B cell (primary cell): Measurements from ENCODE around the gene PARD3. TPM values are rescaled to one million over a fixed set of nuclear protein-coding genes. Genes with fewer than 3 reads are reported as not detected.

Experiments used
- ATAC-seq: fragments of 200-7000 bp; cut with Tn5 transposase; one replicate; pipeline ENCODE4 v1.10.0; 2021; ENCODE audit warnings: low read depth, mild to moderate bottlenecking, moderate number of reproducible peaks, moderate library complexity
- CTCF ChIA-PET: fragments of 350-600 bp; sonication (Branson Sonifier 250); formaldehyde crosslinking; loops from one replicate; lab custom pipeline; 2021; ENCODE audit warnings: antibody characterized with exemption, inconsistent platforms; lab: Charles Lee
- POLR2A ChIA-PET: fragments of 350-600 bp; sonication (Branson Sonifier 250); formaldehyde crosslinking; loops from one replicate; lab custom pipeline; 2021; ENCODE audit warnings: antibody characterized with exemption; lab: Charles Lee
- DNase-seq: peaks from one replicate; pipeline ENCODE4 v3.0.0; 2013
- H2AFZ ChIP-seq: 2 replicates; pipeline ENCODE4 v1.6.1; 2012; ENCODE audit warnings: mild to moderate bottlenecking, low read depth, low read length; ENCODE audit not compliant: insufficient read depth, poor library complexity, severe bottlenecking
- H3K27ac ChIP-seq, 2 donors: 1 replicate in 1 of 2; 2 replicates in 1 of 2; pipeline ENCODE4 v1.5.1; 2012 to 2013; ENCODE audit warnings: low read length in 2 of 2, mild to moderate bottlenecking in 2 of 2, moderate library complexity in 1 of 2
- H3K27me3 ChIP-seq, 4 experiments: fragments of 200-600 bp in 1 of 4; sonication (generic) in 1 of 4; replicated peaks in 1 of 4; 1 replicate in 2 of 4; 2 replicates in 2 of 4; pipeline versions ENCODE4 v1.6.1 to v1.7.0; 2013 to 2016; ENCODE audit warnings: low read length in 3 of 4, mild to moderate bottlenecking in 2 of 4, mixed read lengths in 1 of 4, moderate library complexity in 1 of 4; ENCODE audit not compliant: insufficient read depth in 4 of 4, control insufficient read depth in 3 of 4; ENCODE audit errors: control extremely low read depth in 1 of 4
- H3K36me3 ChIP-seq, 2 experiments: replicated peaks in 1 of 2; 1 replicate in 1 of 2; 2 replicates in 1 of 2; pipeline versions ENCODE4 v1.6.1 to v1.7.1; 2013; ENCODE audit warnings: low read length in 1 of 2; ENCODE audit not compliant: insufficient read depth in 2 of 2, control insufficient read depth in 1 of 2; ENCODE audit errors: control extremely low read depth in 1 of 2, extremely low read depth in 1 of 2
- H3K4me1 ChIP-seq, 2 donors: fragments of 200-600 bp in 1 of 2; sonication (generic) in 1 of 2; 1 replicate in 1 of 2; 2 replicates in 1 of 2; pipeline versions ENCODE4 v1.5.1 to v1.6.1; 2013 to 2017; ENCODE audit warnings: low read length in 2 of 2; ENCODE audit not compliant: control insufficient read depth in 2 of 2, insufficient read depth in 2 of 2
- H3K4me2 ChIP-seq: replicated peaks from 2 replicates; pipeline ENCODE3; 2012; ENCODE audit warnings: mild to moderate bottlenecking, low read depth, low read length; ENCODE audit not compliant: poor library complexity, severe bottlenecking
- H3K4me3 ChIP-seq, 5 experiments: fragments of 200-600 bp in 1 of 5; sonication (generic) in 1 of 5; 1 replicate in 3 of 5; 2 replicates in 2 of 5; pipeline versions ENCODE4 v1.5.1 to v1.7.0; 2011 to 2016; ENCODE audit warnings: low read length in 4 of 5, mild to moderate bottlenecking in 4 of 5, low read depth in 2 of 5, control low read depth in 1 of 5, moderate library complexity in 1 of 5; ENCODE audit not compliant: insufficient read depth in 1 of 5; ENCODE audit errors: control extremely low read depth in 1 of 5, extremely low read depth in 1 of 5
- H3K79me2 ChIP-seq: fragments of 200-600 bp; sonication (generic); one replicate; pipeline ENCODE4 v1.6.0; 2016; ENCODE audit warnings: low read length; ENCODE audit not compliant: control insufficient read depth, insufficient read depth
- H3K9ac ChIP-seq: fragments of 200-600 bp; sonication (generic); 2 replicates; pipeline ENCODE4 v1.6.1; 2017; ENCODE audit warnings: mild to moderate bottlenecking, low read length, moderate library complexity
- H3K9me3 ChIP-seq, 3 donors: one replicate each; pipeline versions ENCODE4 v1.6.1 to v1.7.1; 2013; ENCODE audit warnings: low read length in 2 of 3; ENCODE audit not compliant: control insufficient read depth in 2 of 3, insufficient read depth in 1 of 3; ENCODE audit errors: control extremely low read depth in 1 of 3
- H4K20me1 ChIP-seq: 2 replicates; pipeline ENCODE4 v1.6.0; 2012; ENCODE audit warnings: mild to moderate bottlenecking, low read length; ENCODE audit not compliant: insufficient read depth, control insufficient read depth, poor library complexity, severe bottlenecking
- H3K27ac Mint-ChIP-seq: one replicate; pipeline ENCODE4 v1.8.0; 2021; ENCODE audit warnings: mixed read lengths
- H3K27me3 Mint-ChIP-seq: one replicate; pipeline ENCODE4 v1.8.0; 2021; ENCODE audit warnings: mixed read lengths
- H3K4me1 Mint-ChIP-seq: one replicate; pipeline ENCODE4 v1.8.0; 2021; ENCODE audit warnings: mixed read lengths
- H3K4me3 Mint-ChIP-seq: one replicate; pipeline ENCODE4 v1.8.0; 2021; ENCODE audit warnings: mixed read lengths
- H3K9me3 Mint-ChIP-seq: one replicate; pipeline ENCODE4 v1.8.0; 2022; ENCODE audit warnings: mixed read lengths; ENCODE audit not compliant: insufficient read depth
- CTCF ChIP-seq: fragments of 200-600 bp; IDR thresholded peaks from one replicate; pipeline ENCODE4 v1.8.0; 2022; ENCODE audit warnings: antibody characterized with exemption, mild to moderate bottlenecking
- EZH2 ChIP-seq: IDR thresholded peaks from 2 replicates; pipeline ENCODE4 v1.6.1; 2012; ENCODE audit warnings: borderline replicate concordance, low read depth, mild to moderate bottlenecking, moderate library complexity, low read length; ENCODE audit not compliant: insufficient read depth, poor library complexity, severe bottlenecking
- WGBS: methylation state at CpG from one replicate; pipeline ENCODE4 v1.1.5; 2013; ENCODE audit warnings: missing lambda C conversion rate; ENCODE audit not compliant: insufficient coverage; 5-methylcytosine and 5-hydroxymethylcytosine counted together
- intact Hi-C: fragments of 100-400 bp; cut with micrococcal nuclease; formaldehyde crosslinking; loops from one replicate; pipeline ENCODE4 v1.10.0; 2022
- polyA plus RNA-seq: library from polyadenylated mRNA; depleted of rRNA; stranded (reverse); fragments of >200 nt; gene quantifications from 2 replicates; pipeline ENCODE4 v1.2.3, GENCODE V29; 2012
- total RNA-seq, 2 donors: library from RNA; stranded (reverse); fragments of 120-200 nt in 1 of 2; gene quantifications; 1 replicate in 1 of 2; 2 replicates in 1 of 2; pipeline versions ENCODE4 v1.2.3 to v1.2.4, GENCODE V29; 2013 to 2022

The PARD3 gene
- total and polyA plus RNA-seq, 2 donors (not counting 1 experiment from before 2014, with no cell fraction given) = not detected

GRCh38 chr10:34150103-34150502 is 665.0 kb downstream of the PARD3 start:
- intact Hi-C loops = no loop called here
- Histone ChIP-seq H4K20me1 (no peaks in the 10 kb centered on the region), H3K27ac (no peak overlapping the region), H3K4me1 (no peaks in the 10 kb centered on the region), H3K4me3 (no peak overlapping the region), H3K36me3 (no peaks in the 10 kb centered on the region), H3K9ac (no peak overlapping the region), H3K4me2 (no peak overlapping the region), H2AFZ (no peak overlapping the region), H3K27me3 (no peaks in the 10 kb centered on the region), H3K9me3 (no peaks in the 10 kb centered on the region), H3K79me2 (no peaks in the 10 kb centered on the region)
- no peaks in the 10 kb centered on the region for H3K27me3 Mint-ChIP-seq
- DNase-seq (no peak), ATAC-seq (no peak)
- no peak overlapping the region for H3K4me3 Mint-ChIP-seq
- no peaks in the 10 kb centered on the region for H3K4me1 Mint-ChIP-seq
- no peaks in the 10 kb centered on the region for H3K9me3 Mint-ChIP-seq
- CTCF ChIA-PET = no interaction called here
- TF ChIP-seq CTCF (no peak), EZH2 (no peak)
- no CpG with 5 or more reads among the region's 3 CpGs for WGBS
- POLR2A ChIA-PET = no interaction called here
- no peak overlapping the region for H3K27ac Mint-ChIP-seq

GRCh38 chr10:34148305-34148657 is 666.8 kb downstream of the PARD3 start:
- no peaks in the 10 kb centered on the region for H3K79me2 ChIP-seq
- no peak for DNase-seq
- Mint-ChIP-seq H3K27ac (no peak overlapping the region), H3K4me1 (no peaks in the 10 kb centered on the region), H3K27me3 (no peaks in the 10 kb centered on the region), H3K9me3 (no peaks in the 10 kb centered on the region), H3K4me3 (no peak overlapping the region)
- no peaks in the 10 kb centered on the region for H3K9me3 ChIP-seq
- no peak overlapping the region for H3K4me2 ChIP-seq
- H3K27ac ChIP-seq = no peak overlapping the region
- TF ChIP-seq EZH2 (no peak), CTCF (no peak)
- 80% methylated on average over 1 of the region's 3 CpGs for WGBS
- POLR2A ChIA-PET = no interaction called here
- H3K4me3 ChIP-seq = no peak overlapping the region
- no peaks in the 10 kb centered on the region for H4K20me1 ChIP-seq
- ATAC-seq = no peak
- H3K27me3 ChIP-seq = no peaks in the 10 kb centered on the region
- H3K9ac ChIP-seq = no peak overlapping the region
- H3K4me1 ChIP-seq = no peaks in the 10 kb centered on the region
- no peak overlapping the region for H2AFZ ChIP-seq
- CTCF ChIA-PET = no interaction called here
- intact Hi-C loops = no loop called here
- H3K36me3 ChIP-seq = no peaks in the 10 kb centered on the region
